Neuron (in vitro differentiated cells): ENCODE results near the gene TMEM39B.
"Not testable (repeated sequence)": the region's sequence is repeated elsewhere in the genome, so short reads cannot be mapped to it uniquely, and the experiment has no call there.

Source experiments
- H2AFZ ChIP-seq: one replicate; pipeline ENCODE4 v1.6.1; 2013; ENCODE audit warnings: low read depth, mild to moderate bottlenecking, inconsistent platforms, low read length, moderate library complexity
- H3K27me3 ChIP-seq: one replicate; pipeline ENCODE4 v1.6.1; 2013; ENCODE audit warnings: low read length; ENCODE audit not compliant: insufficient read depth
- H3K36me3 ChIP-seq: one replicate; pipeline ENCODE4 v1.6.1; 2013; ENCODE audit warnings: low read length; ENCODE audit not compliant: insufficient read depth
- H3K4me1 ChIP-seq: one replicate; pipeline ENCODE4 v1.6.1; 2013; ENCODE audit warnings: low read length; ENCODE audit not compliant: insufficient read depth
- H3K4me3 ChIP-seq: 2 replicates; pipeline ENCODE4 v1.5.1; 2013; ENCODE audit warnings: mild to moderate bottlenecking, low read length, moderate library complexity
- H3K9me3 ChIP-seq: one replicate; pipeline ENCODE4 v1.6.1; 2013; ENCODE audit warnings: low read length

Gene TMEM39B

DNA sequence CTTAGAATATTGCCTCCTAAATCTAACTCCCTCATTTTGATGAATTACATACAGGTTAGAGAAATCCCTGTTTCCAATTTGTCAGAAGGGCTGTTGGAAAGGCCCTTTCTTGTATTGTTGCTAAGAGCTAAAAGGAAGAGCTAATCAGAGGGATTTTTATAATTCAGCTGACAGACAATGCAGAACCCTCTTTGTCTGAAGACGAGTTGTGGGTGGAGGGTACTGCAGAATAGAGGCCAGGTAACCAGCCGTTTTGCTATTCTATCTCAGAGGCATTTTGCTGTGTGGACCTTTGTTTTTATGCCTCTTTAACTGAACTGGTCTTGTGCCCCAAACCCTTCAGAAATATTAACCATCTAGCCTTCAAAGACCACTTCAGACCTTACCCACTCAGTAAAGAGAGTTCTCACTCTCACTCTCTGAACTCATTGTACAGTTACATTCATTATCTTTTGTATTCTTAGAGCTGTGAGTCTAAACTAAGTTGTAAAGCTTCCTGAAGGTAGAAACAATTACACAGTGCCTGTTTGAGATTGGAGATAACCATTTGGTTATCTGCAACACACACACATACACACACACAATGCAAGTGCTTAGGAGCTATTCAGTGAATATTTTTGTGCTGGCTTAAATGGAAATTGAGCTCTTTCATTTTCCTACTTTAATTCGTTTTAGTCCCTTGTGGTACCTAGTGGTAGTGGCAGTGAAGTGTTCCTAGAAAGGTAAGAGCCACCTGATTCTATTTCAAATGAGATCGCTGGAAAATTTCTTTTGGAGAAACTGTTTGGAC is 54.9 kb downstream of the TMEM39B start:
- H3K9me3 ChIP-seq = no peaks in the 10 kb centered on the region
- no peak overlapping the region for H2AFZ ChIP-seq
- no peaks in the 10 kb centered on the region for H3K27me3 ChIP-seq
- H3K4me1 ChIP-seq = peaks cover 30% of the 10 kb centered on the region
- peaks cover 7% of the 10 kb centered on the region for H3K36me3 ChIP-seq
- H3K4me3 ChIP-seq = no peak overlapping the region

DNA sequence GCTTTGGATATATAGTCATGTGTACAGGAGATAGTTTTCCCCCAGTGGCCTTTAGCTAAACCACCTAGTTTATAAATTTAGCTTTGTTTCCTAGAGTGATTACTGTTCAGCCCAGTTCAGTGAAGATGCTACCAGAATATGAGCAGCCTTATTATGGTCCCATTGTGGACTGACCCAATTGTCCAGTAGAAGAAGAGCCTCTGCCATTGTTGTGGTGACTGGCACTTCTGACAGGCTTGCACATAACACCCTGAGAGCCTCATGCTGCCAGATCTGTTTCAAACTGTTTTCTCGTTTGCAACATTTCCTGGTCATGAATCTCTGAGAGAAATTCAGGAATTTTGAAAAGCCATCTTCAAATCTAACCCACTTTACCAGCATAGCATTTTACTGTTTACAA is 55.7 kb downstream of the TMEM39B start:
- Histone ChIP-seq H3K4me1 (peaks cover 30% of the 10 kb centered on the region), H2AFZ (no peak overlapping the region), H3K27me3 (no peaks in the 10 kb centered on the region), H3K36me3 (peaks cover 7% of the 10 kb centered on the region), H3K9me3 (no peaks in the 10 kb centered on the region), H3K4me3 (no peak overlapping the region)

DNA sequence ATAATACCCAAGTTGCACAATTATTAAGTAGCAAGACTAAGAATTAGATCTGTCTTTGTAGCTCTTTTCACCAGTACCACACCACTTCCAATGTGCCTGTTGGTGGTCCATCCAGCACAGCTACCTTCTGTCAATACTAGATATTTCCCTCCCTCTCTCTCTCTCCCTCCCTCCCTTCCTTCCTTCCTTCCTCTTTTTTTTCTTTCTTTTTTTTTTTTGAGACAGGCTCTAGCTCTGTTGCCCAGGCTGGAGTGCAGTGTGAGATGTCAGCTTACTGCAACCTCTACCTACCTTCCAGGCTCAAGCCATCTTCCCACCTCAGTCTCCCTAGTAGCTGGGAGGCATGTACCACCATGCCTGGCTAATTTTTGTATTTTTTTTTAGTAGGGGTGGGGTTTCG is 56.2 kb downstream of the TMEM39B start:
- Histone ChIP-seq H2AFZ (no peak overlapping the region), H3K36me3 (peaks cover 7% of the 10 kb centered on the region), H3K4me1 (peaks cover 30% of the 10 kb centered on the region), H3K9me3 (no peaks in the 10 kb centered on the region), H3K27me3 (no peaks in the 10 kb centered on the region), H3K4me3 (no peak overlapping the region)

DNA sequence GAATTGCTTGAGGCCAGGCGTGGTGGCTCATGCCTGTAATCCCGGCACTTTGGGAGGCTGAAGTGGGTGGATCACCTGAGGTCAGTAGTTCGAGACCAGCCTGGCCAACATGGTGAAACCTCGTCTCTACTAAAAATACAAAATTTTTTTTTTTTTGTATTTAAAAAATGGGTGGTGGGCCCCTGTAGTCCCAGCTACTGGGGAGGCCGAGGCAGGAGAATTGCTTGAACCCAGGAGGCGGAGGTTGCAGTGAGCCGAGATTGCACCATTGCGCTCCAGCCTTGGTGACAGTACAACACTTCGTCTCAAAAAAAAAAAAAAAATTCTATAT is 61.2 kb downstream of the TMEM39B start:
- not testable (repeated sequence) for H2AFZ ChIP-seq

DNA sequence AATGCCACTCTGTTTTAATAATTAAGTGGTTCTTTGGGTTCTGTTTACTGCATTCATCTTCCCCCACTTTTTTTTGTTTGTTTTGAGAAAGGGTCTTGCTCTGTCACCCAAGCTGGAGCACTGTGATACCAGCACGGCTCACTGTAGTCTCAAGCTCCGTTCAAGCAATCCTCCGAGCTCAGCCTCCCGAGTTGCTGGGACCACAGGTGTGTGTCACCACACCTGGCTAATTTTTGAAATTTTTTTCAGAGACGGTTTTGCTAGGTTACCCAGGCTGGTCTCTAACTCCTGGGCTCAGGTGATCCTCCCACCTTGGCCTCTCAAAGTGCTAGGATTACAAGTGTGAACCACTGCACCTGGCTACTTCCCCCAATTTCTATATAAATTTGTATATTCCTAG is 64.4 kb downstream of the TMEM39B start:
- H3K27me3 ChIP-seq = no peaks in the 10 kb centered on the region
- H3K4me1 ChIP-seq = peaks cover 3% of the 10 kb centered on the region
- no peaks in the 10 kb centered on the region for H3K9me3 ChIP-seq
- H2AFZ ChIP-seq = no peak overlapping the region
- no peak overlapping the region for H3K4me3 ChIP-seq
- no peaks in the 10 kb centered on the region for H3K36me3 ChIP-seq

More for the DNA sequence above, 61.2 kb downstream of the TMEM39B start:
- not testable (repeated sequence) for H3K9me3 ChIP-seq, H3K27me3 ChIP-seq, H3K36me3 ChIP-seq, H3K4me3 ChIP-seq, H3K4me1 ChIP-seq

DNA sequence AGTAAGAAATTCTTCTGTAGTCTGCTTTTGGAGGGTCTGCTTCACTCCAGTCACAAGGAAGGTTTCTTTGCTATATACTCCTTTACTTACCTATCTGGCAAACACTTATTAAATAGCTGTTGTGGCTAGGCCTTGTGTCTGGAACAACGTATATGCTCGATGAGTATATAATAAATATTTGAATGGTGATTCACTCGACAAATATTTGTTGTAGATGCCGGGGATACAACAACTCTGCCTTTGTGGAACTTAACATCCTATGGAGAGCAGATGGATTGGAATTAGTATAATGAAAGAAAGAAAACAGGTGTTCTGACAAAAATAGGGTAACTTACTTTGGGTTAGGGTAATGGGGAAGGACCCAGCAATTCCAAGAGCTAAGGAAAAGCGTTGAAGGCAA is 66.2 kb downstream of the TMEM39B start:
- Histone ChIP-seq H3K9me3 (no peaks in the 10 kb centered on the region), H3K4me1 (peaks cover 14% of the 10 kb centered on the region), H3K27me3 (no peaks in the 10 kb centered on the region), H2AFZ (no peak overlapping the region), H3K4me3 (no peak overlapping the region), H3K36me3 (no peaks in the 10 kb centered on the region)

DNA sequence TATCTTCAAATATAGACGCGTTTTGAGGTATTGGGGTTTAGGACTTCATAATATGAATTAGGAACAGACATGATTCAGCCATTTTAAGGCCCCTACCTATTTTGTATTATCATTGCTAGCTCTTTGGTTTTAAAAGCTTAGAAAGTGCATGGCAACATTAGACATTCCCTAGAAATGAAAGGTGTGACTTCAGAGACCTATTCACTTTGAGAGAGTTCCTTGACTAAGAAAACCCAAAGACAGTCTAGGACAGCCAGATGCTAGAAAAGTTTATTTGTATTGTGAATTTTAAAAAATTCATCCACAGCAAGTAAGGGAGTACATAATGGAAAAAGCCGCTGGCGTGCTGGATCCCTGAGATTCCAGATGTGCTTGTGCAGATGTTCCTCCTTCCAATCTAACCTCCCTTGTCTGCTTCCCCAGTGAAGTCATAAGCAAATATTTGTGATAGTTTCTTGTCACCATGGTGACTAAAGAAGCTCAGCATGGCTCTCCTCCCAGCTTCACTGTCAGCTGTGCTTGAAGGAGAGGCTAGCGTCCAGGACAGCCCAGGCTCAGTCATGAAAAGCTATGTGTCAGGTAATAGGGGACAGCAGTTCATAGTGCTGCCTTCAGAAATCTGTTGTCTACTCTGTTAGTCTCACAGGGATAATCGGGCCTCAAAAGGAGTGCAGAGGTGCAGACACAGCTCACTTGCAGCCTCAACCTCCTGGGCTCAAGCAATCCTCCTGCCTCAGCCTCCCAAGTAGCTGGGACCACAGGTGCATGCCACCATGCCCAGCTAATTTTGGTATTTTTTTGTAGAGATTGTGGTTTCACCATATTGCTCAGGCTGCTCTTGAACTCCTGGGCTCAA is 69.9 kb downstream of the TMEM39B start:
- Histone ChIP-seq H3K36me3 (peaks cover 5% of the 10 kb centered on the region), H3K4me1 (peaks cover 14% of the 10 kb centered on the region), H2AFZ (no peak overlapping the region), H3K27me3 (no peaks in the 10 kb centered on the region), H3K4me3 (no peak overlapping the region), H3K9me3 (peaks cover 3% of the 10 kb centered on the region)

DNA sequence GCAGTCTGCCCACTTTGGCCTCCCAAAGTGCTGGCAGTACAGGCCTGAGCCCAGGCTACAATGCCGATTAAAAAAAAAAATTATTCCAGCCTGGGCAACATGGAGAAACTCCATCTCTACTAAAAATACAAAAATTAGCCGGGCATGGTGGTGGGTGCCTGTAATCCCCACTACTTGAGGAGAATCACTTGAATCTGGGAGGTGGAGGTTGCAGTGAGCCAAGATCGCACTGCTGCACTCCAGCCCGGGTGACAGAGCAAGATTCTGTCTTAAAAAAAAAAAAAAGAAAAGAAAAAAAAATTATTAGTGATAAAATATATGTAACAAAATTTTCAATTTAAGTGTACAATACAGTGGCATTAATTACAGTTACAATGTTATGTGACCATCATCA is 70.6 kb downstream of the TMEM39B start:
- not testable (repeated sequence) for H2AFZ ChIP-seq, H3K36me3 ChIP-seq, H3K27me3 ChIP-seq, H3K9me3 ChIP-seq, H3K4me3 ChIP-seq
- peaks cover 14% of the 10 kb centered on the region for H3K4me1 ChIP-seq

DNA sequence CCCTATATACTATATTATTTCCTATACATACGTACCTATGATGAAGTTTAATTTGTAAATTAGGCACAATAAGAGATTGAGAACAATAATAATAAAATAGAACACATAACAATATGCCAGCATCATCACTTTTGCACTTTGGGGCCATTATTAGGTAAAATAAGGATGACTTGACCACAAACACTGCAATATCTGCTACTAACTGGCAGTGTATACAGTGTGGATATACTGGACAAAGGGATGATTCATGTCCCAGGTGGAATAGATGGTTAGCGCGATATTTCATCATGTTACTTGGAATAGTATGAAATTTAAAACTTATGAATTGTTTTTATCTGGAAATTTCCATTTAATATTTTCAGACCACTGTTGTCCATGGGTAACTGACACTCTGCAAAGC is 71.3 kb downstream of the TMEM39B start:
- H3K4me1 ChIP-seq = peaks cover 14% of the 10 kb centered on the region
- H3K9me3 ChIP-seq = peaks cover 7% of the 10 kb centered on the region

DNA sequence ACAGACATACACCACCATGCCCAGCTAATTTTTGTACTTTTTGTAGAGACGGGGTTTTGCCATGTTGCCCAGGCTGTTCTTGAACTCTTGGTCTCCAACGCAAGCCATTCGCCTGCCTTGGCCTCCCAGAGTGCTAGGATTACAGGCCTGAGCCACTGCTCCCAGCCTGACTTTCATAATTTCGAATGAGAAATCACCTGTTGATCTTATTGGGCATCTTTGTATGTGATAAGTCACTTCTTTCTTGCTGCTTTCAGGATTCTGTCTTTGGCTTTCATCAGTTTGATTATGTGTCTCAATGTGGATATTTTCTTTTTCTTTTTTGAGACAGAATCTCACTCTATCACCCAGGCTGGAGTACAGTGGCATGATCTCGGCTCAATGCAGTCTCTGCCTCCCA is 75.1 kb downstream of the TMEM39B start:
- not testable (repeated sequence) for H3K27me3 ChIP-seq, H3K4me3 ChIP-seq, H2AFZ ChIP-seq, H3K9me3 ChIP-seq, H3K36me3 ChIP-seq, H3K4me1 ChIP-seq

More for the DNA sequence above, 71.3 kb downstream of the TMEM39B start:
- Histone ChIP-seq H3K4me3 (no peak overlapping the region), H3K27me3 (no peaks in the 10 kb centered on the region), H3K36me3 (peaks cover 5% of the 10 kb centered on the region), H2AFZ (no peak overlapping the region)

DNA sequence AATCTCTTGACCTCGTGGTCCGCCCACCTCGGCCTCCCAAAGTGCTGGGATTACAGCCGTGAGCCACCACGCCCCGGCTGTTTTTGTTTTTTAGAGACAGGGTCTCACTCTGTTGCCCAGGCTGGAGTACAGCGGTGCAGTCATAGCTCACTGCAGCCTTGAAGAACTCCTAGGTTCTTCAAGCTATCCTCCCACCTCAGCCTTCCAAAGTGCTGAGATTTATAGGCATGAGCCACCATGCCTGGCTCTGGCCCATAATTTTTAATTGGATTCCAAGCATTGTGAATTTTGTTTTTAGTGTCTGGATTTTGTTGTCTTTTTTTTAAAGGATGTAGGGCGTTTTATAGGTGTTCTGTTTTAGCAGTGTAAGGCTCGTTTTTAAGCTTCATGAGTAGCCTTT is 78.1 kb downstream of the TMEM39B start:
- H3K4me3 ChIP-seq = no peak overlapping the region
- peaks cover 9% of the 10 kb centered on the region for H3K9me3 ChIP-seq
- no peaks in the 10 kb centered on the region for H3K4me1 ChIP-seq
- no peaks in the 10 kb centered on the region for H3K27me3 ChIP-seq
- H3K36me3 ChIP-seq = peaks cover 14% of the 10 kb centered on the region
- H2AFZ ChIP-seq = no peak overlapping the region

DNA sequence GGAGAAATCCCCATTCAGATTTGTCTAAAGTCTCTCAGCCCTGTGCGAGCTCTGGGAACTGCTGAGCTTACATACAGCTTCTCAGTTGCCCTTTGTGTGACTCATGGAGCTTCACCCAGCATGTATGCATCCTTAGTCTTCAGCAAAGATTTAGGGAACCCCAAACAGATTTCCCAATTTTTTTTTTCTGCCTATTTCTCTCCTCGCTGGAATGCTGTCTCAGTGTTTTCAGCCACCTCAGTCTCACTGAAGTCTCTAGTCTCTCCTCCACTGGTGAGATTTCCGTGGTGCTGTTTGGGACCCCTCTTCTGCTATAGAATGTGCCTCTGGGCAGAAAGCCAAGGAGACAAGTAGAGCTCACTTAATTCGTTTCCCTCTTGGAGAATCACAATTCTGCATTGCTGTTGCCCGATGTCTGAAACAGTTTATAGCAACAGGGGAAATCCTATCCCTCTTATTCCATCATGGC is 78.6 kb downstream of the TMEM39B start:
- Histone ChIP-seq H3K4me1 (no peaks in the 10 kb centered on the region), H3K9me3 (peaks cover 9% of the 10 kb centered on the region), H3K4me3 (no peak overlapping the region), H2AFZ (no peak overlapping the region), H3K36me3 (peaks cover 18% of the 10 kb centered on the region), H3K27me3 (no peaks in the 10 kb centered on the region)
